T-helper 1 cell treated with Interleukin-12 subunit alpha and Interleukin-12 subunit beta and Interleukin-4 antibody, amounts not matched to agents 30 μg/mL and 1 μg/mL, for 36 hours (primary cell): ENCODE data around the gene LAT.
"Not testable (repeated sequence)": the region's sequence is repeated elsewhere in the genome, so short reads cannot be mapped to it uniquely, and the experiment has no call there.

Experiments used
- H3K27ac Mint-ChIP-seq: one replicate; pipeline ENCODE4 v1.8.0; 2021; ENCODE audit warnings: mild to moderate bottlenecking, mixed read lengths
- H3K27me3 Mint-ChIP-seq: one replicate; pipeline ENCODE4 v1.8.0; 2021; ENCODE audit warnings: low read depth, mixed read lengths
- H3K36me3 Mint-ChIP-seq: one replicate; pipeline ENCODE4 v1.8.0; 2021; ENCODE audit warnings: low read depth, mixed read lengths
- H3K4me1 Mint-ChIP-seq: one replicate; pipeline ENCODE4 v1.8.0; 2021; ENCODE audit warnings: low read depth, mixed read lengths
- H3K4me3 Mint-ChIP-seq: one replicate; pipeline ENCODE4 v1.8.0; 2021; ENCODE audit warnings: mild to moderate bottlenecking, moderate library complexity, mixed read lengths
- H3K9me3 Mint-ChIP-seq: one replicate; pipeline ENCODE4 v1.8.0; 2021; ENCODE audit warnings: mixed read lengths

LAT gene, protein sequence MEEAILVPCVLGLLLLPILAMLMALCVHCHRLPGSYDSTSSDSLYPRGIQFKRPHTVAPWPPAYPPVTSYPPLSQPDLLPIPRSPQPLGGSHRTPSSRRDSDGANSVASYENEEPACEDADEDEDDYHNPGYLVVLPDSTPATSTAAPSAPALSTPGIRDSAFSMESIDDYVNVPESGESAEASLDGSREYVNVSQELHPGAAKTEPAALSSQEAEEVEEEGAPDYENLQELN

DNA sequence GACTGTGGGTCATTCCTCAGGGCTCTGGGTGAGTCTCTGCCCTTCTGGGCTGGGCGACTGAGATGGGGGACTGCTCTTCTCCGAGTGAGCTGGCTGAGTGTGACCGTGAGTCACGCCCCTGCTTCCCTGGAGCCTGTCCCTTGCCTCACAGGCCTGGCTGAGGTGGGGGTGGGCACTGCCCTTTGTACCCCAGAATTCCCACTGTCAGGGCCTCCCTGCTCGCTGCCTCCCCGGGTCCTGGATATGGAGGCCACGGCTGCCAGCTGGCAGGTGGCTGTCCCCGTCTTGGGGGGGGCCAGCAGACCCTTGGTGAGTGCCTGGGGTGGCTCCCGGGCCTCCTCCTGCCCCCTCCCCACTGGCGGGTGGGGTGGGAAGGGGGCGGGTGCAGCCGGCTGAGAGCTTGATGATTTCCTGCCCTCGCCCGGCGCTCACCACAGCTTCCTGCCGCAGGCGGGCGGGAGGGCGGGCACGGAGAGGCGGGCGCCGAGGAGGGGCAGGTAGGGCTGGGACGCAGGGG, at the start of gene LAT:
TSS of gene LAT (plus strand) at position 434 of the 517 bp plus-strand sequence. CDS start 366 bp downstream, outside the sequence.
- peaks cover 36% of the 10 kb centered on the region for H3K4me1 Mint-ChIP-seq
- peak within 1 kb of the TSS; percentile 94 for H3K4me3 Mint-ChIP-seq
- peaks cover 10% of the 10 kb centered on the region for H3K9me3 Mint-ChIP-seq
- H3K27me3 Mint-ChIP-seq: no peaks in the 10 kb centered on the region
- peaks cover 69% of the 10 kb centered on the region for H3K36me3 Mint-ChIP-seq
- H3K27ac Mint-ChIP-seq: peak within 1 kb of the TSS; percentile 95

DNA sequence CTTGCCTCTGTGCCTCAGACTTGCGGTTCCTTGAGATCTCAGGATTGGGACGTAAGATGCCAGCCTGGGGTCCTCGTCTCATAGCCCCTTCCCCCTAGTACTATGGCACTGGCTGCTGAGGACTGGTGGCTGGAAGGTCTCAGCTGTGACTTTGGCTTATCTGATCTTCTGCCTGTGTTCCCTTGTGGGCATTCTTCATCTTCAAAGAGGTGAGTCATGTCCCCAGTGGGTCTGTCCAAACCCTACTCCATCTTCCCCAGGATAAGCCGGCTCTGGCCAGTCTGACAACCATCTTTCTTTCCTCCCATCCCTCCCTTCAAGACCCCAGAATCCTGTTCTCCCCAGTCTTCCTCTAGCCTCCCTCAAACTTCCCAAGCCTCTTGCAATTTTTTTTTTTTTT, 49.5 kb upstream of the LAT start:
- Mint-ChIP-seq H3K36me3 (no peaks in the 10 kb centered on the region), H3K9me3 (no peaks in the 10 kb centered on the region), H3K27ac (no peak overlapping the region), H3K27me3 (no peaks in the 10 kb centered on the region), H3K4me3 (no peak overlapping the region), H3K4me1 (peaks cover 25% of the 10 kb centered on the region)

DNA sequence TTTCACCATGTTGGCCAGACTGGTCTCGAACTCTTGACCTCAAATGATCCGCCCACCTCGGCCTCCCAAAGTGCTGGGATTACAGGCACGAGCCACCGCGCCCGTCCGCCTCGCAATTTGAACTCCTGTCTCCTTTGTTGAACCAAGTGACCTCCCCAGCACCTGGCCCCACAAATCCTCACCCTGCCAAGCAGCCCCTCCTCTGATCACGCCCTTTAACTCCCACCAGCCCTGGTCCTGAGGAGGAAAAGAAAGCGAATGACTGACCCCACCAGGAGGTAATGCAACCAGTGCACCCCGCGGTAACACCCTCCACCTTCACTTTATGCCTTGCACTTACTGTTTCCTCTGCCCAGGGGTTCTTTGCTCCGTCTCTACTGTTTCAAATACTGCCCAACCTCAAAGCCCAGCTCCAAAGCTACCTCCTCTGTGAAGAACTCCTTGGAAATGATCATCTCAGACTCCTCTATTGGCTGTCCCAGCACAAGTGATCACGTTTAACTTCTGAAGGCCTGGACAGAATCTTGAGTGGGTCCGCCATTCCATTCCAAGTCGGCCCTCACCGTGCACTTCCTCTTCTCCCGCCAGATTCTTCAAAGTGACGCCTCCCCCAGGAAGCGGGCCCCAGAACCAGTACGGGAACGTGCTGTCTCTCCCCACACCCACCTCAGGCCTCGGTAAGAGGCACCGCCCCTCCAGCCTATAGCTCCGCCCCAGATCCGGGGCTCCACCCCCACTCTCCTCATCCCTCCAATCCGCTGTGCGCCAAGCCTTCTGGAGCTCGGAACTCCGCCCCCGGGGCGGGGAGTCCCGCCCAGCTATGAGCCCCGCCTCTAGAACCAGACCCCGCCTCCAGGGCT, 48.7 kb upstream of the LAT start:
- Mint-ChIP-seq H3K36me3 (no peaks in the 10 kb centered on the region), H3K4me3 (peak overlapping the region; percentile 75), H3K27me3 (no peaks in the 10 kb centered on the region), H3K9me3 (no peaks in the 10 kb centered on the region), H3K27ac (peak overlapping the region; percentile 60), H3K4me1 (peaks cover 20% of the 10 kb centered on the region)

DNA sequence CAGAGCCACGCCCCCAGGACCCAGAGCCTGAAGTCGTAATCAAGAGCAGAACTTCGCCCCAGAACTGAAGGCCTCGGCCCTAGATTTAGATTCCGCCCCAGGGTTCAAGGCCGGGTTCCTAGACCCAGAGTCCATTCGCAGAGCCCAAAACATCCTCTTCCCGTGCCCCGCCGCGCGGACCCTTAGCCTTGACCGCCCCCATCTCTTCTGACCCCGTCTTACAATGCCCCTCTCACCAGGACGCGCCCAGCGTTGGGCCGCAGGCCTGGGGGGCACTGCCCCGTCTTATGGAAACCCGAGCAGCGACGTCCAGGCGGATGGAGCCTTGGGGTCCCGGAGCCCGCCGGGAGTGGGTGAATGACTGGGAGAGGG, 48.1 kb upstream of the LAT start:
- peak overlapping the region; percentile 60 for H3K27ac Mint-ChIP-seq
- H3K27me3 Mint-ChIP-seq: no peaks in the 10 kb centered on the region
- peak overlapping the region; percentile 75 for H3K4me3 Mint-ChIP-seq
- no peaks in the 10 kb centered on the region for H3K36me3 Mint-ChIP-seq
- peaks cover 20% of the 10 kb centered on the region for H3K4me1 Mint-ChIP-seq
- H3K9me3 Mint-ChIP-seq: no peaks in the 10 kb centered on the region

DNA sequence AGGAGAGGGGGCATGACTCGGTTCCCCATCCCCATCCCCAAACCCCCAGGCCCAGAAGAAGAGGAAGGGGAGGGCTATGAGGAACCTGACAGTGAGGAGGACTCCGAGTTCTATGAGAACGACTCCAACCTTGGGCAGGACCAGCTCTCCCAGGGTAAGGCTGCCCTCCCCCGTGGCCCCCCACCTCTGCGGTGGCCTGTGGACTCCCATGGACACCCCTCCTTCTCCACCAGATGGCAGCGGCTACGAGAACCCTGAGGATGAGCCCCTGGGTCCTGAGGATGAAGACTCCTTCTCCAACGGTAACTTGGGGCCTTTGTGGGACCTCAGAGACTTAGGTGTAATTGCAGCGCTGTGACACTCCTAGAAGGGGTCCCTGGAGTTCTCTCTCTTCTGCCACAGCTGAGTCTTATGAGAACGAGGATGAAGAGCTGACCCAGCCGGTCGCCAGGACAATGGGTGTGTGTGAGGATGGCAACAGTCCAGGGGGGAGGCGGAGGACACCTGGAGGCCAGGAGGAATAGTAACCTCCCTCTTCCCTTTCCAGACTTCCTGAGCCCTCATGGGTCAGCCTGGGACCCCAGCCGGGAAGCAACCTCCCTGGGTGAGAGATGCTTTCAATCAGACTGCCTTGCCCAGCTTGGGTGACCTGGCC, 47.5 kb upstream of the LAT start:
- Mint-ChIP-seq H3K9me3 (no peaks in the 10 kb centered on the region), H3K27ac (no peak overlapping the region), H3K4me3 (no peak overlapping the region), H3K27me3 (no peaks in the 10 kb centered on the region), H3K4me1 (peaks cover 20% of the 10 kb centered on the region), H3K36me3 (no peaks in the 10 kb centered on the region)

DNA sequence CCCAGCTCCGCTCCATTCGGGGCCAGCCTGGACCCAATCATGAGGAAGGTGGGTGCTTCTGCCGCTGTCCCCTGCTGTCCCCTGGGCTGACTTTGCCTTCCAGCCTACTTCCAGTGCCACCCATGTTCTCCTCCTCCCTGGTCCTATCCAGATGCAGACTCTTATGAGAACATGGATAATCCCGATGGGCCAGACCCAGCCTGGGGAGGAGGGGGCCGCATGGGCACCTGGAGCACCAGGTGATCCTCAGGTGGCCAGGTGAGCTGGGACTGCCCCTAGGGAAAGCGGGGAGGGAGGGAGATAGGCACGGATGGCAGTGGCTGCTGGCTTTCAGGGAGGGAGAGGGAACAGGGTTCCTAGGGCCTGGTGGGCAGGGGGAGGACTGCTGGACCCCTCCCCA, 46.1 kb upstream of the LAT start:
- Mint-ChIP-seq H3K4me3 (no peak overlapping the region), H3K4me1 (peaks cover 21% of the 10 kb centered on the region), H3K27me3 (no peaks in the 10 kb centered on the region), H3K9me3 (no peaks in the 10 kb centered on the region), H3K36me3 (no peaks in the 10 kb centered on the region), H3K27ac (no peak overlapping the region)

DNA sequence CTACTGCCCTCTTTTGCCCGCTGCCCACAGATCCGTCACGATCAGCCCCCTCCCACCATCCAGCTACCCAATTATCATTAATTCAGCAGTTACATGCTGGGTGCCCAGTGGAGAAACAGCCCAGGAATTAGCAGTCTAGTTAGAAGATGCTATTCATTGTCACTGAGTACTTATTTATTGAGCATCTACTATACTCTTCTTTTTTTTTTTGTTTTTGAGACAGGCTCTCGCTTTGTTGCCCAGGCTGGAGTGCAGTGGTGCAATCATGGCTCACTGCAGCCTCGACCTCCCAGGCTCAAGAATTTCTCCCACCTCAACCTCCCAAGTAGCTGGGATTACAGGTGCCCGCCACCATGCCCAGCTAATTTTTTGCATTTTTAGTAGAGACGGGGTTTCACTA, 45.0 kb upstream of the LAT start:
- peaks cover 19% of the 10 kb centered on the region for H3K4me1 Mint-ChIP-seq
- not testable (repeated sequence) for H3K36me3 Mint-ChIP-seq, H3K9me3 Mint-ChIP-seq, H3K27me3 Mint-ChIP-seq, H3K4me3 Mint-ChIP-seq, H3K27ac Mint-ChIP-seq

DNA sequence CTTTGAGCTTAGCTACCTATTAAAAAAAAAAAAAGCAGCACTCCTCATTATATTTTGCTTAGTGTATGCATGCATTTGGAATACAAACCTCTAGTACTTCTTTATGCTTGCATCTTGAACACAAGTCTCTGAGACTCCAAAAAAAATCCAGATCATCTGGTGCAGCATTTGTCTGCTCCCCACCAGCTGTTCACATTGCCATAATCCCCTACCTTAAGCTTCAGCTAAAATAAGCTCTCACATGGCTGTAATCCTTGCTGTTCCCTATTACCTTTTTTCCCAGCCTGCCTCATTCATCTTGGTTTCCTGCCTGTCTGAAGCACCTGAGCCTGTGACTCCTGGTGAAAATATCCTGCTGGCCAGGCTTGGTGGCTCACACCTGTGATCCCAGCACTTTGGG, 41.6 kb upstream of the LAT start:
- no peaks in the 10 kb centered on the region for H3K27me3 Mint-ChIP-seq
- H3K36me3 Mint-ChIP-seq: no peaks in the 10 kb centered on the region
- H3K9me3 Mint-ChIP-seq: no peaks in the 10 kb centered on the region
- no peak overlapping the region for H3K27ac Mint-ChIP-seq
- no peak overlapping the region for H3K4me3 Mint-ChIP-seq
- H3K4me1 Mint-ChIP-seq: peaks cover 9% of the 10 kb centered on the region

DNA sequence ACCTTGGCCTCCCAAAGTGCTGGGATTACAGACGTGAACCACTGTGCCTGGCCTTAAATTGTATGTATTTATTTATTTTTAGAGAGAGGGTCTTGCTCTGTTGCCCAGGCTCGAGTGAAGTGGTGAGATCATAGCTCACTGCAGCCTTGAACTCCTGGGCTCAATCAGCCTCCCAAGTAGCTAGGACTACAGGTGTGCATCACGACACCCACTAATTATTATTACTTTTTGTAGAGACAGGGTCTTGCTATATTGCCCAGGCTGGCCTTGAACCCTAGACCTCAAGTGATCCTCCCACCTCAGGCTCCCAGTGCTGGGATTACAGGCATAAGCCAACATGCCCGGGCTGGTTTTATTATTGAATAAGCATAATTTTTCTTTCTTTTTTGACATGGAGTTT, 38.2 kb upstream of the LAT start:
- no peaks in the 10 kb centered on the region for H3K9me3 Mint-ChIP-seq
- no peak overlapping the region for H3K27ac Mint-ChIP-seq
- H3K4me3 Mint-ChIP-seq: no peak overlapping the region
- H3K27me3 Mint-ChIP-seq: no peaks in the 10 kb centered on the region
- H3K36me3 Mint-ChIP-seq: peaks cover 4% of the 10 kb centered on the region
- peaks cover 16% of the 10 kb centered on the region for H3K4me1 Mint-ChIP-seq

DNA sequence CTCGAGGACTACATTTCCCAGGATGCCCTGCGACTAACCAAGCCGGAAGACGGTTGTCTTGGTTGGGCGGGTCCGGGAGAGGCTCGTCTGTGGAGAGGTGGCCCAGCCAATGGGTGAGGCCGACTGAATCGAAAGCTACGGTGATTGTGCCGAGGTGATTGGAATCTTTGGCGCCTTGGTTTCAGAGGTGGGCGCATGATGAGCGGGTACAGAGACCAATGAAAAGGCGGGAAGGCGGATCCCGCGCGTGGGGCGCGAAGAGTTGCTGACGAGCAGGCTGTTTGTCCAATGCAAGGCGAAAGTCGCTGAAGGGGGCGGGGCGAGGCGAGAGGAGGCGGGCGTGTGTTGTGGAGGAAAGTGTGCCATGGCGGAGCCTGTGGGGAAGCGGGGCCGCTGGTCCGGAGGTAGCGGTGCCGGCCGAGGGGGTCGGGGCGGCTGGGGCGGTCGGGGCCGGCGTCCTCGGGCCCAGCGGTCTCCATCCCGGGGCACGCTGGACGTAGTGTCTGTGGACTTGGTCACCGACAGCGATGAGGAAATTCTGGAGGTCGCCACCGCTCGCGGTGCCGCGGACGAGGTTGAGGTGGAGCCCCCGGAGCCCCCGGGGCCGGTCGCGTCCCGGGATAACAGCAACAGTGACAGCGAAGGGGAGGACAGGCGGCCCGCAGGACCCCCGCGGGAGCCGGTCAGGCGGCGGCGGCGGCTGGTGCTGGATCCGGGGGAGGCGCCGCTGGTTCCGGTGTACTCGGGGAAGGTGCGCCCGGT, 34.0 kb upstream of the LAT start, which contains the start of gene NFATC2IP:
TSS of gene NFATC2IP (plus strand) at position 290 of the 762 bp plus-strand sequence. CDS start at position 365, 75 bp downstream.
- Mint-ChIP-seq H3K4me3 (peak within 1 kb of the TSS; percentile 94), H3K9me3 (no peaks in the 10 kb centered on the region), H3K4me1 (peaks cover 24% of the 10 kb centered on the region), H3K36me3 (peaks cover 22% of the 10 kb centered on the region), H3K27me3 (no peaks in the 10 kb centered on the region), H3K27ac (peak within 1 kb of the TSS; percentile 92)

DNA sequence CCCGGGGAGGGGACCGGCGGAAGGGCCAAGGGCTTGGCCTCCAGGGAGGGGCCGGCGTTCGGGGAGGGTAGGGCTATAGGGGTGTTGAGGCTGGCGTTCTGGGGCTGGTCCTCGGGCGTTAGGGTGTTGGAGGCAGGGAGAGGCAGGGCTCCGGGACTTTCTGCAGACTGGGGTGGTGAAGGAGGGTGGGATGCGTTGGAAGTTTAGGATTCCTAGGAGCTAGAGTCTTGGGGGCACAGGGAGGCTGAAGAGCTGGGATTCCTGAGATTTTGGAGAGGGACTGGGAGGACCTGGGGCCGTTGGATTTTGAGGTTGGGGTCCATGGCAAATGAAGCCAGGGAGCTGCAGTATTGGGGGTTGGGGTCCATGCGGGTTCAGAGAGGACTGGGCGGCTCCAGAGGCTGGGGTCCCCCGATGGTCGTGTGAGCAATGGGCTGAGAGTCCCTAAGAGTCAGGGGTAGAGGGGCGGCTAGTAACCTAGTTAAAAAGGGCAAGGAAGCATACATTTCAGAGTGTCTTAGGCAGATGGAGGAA, 33.4 kb upstream of the LAT start:
- no peaks in the 10 kb centered on the region for H3K9me3 Mint-ChIP-seq
- H3K27ac Mint-ChIP-seq: peak overlapping the region; percentile 92
- H3K36me3 Mint-ChIP-seq: peaks cover 25% of the 10 kb centered on the region
- peaks cover 24% of the 10 kb centered on the region for H3K4me1 Mint-ChIP-seq
- peak overlapping the region; percentile 94 for H3K4me3 Mint-ChIP-seq
- H3K27me3 Mint-ChIP-seq: no peaks in the 10 kb centered on the region

DNA sequence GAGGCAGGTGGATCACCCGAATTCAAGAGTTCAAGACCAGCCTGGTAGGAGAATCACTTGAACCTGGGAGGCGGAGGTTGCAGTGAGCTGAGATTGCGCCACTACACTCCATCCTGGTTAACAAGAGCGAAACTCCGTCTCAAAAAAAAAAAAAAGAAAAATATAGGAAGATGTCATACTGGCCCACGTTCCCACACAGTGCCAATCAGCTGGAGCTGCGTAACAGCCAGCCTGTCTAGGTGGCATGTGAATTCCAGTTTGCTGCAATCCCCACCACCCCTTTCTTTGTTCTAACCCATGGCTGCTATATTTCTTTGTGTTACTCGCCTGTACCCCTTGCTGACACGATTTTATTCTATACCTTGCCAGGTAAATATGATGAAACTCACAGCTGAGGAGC, 26.6 kb upstream of the LAT start:
- Mint-ChIP-seq H3K9me3 (no peaks in the 10 kb centered on the region), H3K36me3 (peaks cover 43% of the 10 kb centered on the region), H3K4me1 (peaks cover 8% of the 10 kb centered on the region), H3K27me3 (no peaks in the 10 kb centered on the region), H3K4me3 (no peak overlapping the region), H3K27ac (no peak overlapping the region)

DNA sequence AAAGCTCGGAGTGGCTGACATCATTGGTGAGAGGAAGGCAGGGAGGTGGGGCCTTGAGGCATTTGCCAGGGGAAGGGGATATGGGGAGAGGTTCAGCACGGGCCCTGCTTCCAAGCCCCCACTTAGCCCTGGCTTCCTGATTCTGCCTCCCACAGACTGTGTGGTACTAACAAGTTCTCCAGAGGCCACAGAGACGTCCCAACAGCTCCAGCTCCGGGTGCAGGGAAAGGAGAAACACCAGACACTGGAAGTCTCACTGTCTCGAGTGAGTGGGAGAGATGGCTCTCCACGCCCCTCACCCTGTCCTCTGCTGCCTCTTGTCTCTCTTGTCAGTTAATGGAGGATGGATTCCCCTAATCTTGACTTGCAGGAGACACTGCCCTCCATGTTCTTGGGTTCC, 26.0 kb upstream of the LAT start:
- H3K4me1 Mint-ChIP-seq: peaks cover 5% of the 10 kb centered on the region
- H3K9me3 Mint-ChIP-seq: no peaks in the 10 kb centered on the region
- no peak overlapping the region for H3K4me3 Mint-ChIP-seq
- H3K27me3 Mint-ChIP-seq: no peaks in the 10 kb centered on the region
- no peak overlapping the region for H3K27ac Mint-ChIP-seq
- peaks cover 45% of the 10 kb centered on the region for H3K36me3 Mint-ChIP-seq

DNA sequence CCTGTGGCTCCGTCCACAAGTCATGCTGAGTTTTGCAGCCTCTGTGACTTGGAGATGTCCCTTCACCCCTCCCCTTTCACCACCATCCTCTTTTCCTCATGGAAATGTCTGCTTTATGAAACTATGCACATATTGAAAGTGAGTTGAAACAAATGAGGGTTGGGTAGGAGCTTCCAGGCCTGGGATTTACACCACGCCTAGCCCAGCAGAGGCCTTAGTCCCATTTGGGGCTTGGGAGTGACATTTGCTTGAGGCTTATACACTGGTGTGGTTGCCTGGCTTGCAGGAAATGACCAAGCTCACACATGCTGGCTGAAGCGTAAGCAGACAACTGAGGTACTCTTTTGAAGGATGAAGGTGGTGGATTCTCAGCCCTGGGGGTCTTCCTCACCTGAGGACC, 20.8 kb upstream of the LAT start:
- no peaks in the 10 kb centered on the region for H3K4me1 Mint-ChIP-seq
- H3K27ac Mint-ChIP-seq: no peak overlapping the region
- H3K4me3 Mint-ChIP-seq: no peak overlapping the region
- peaks cover 42% of the 10 kb centered on the region for H3K36me3 Mint-ChIP-seq
- no peaks in the 10 kb centered on the region for H3K27me3 Mint-ChIP-seq
- H3K9me3 Mint-ChIP-seq: no peaks in the 10 kb centered on the region
